H1 (cell line): ENCODE measurements around the gene CROCC. TPM values are rescaled to one million over a fixed set of nuclear protein-coding genes. Genes with fewer than 3 reads are reported as not detected.

Experiments used
- CTCF ChIA-PET: fragments of 300-600 bp; sonication (Branson Sonifier 250); formaldehyde crosslinking; loops from one replicate; lab custom pipeline; 2021; ENCODE audit not compliant: partially characterized antibody; lab: Charles Lee
- POLR2A ChIA-PET: fragments of 300-600 bp; sonication (Branson Sonifier 250); formaldehyde crosslinking; loops from one replicate; lab custom pipeline; 2021; ENCODE audit warnings: inconsistent platforms; ENCODE audit not compliant: partially characterized antibody; lab: Charles Lee
- DNase-seq, 2 experiments: peaks; one replicate each; pipeline versions ENCODE4 v3.0.0 to v3.0.0-alpha.2; 2010 to 2022; ENCODE audit warnings: low spot score in 2 of 2, low read depth in 1 of 2, mixed read lengths in 1 of 2
- FAIRE-seq: peaks from 2 replicates; lab custom pipeline; 2011; peaks lifted over from hg19 to GRCh38; lab: Jason Lieb, UNC
- H2AFZ ChIP-seq: 2 replicates; pipeline ENCODE4 v1.8.1; 2012; ENCODE audit warnings: low read length, inconsistent platforms
- H2AK5ac ChIP-seq: 2 replicates; pipeline ENCODE4 v1.6.1; 2013; ENCODE audit warnings: low read depth, low read length
- H2BK120ac ChIP-seq: replicated peaks from 2 replicates; pipeline ENCODE3; 2013; ENCODE audit warnings: low read depth, low read length, inconsistent platforms
- H2BK12ac ChIP-seq: 2 replicates; pipeline ENCODE4 v1.6.1; 2013; ENCODE audit warnings: low read depth, low read length
- H2BK15ac ChIP-seq: 2 replicates; pipeline ENCODE4 v1.6.1; 2013; ENCODE audit warnings: low read length
- H2BK20ac ChIP-seq: 2 replicates; pipeline ENCODE4 v1.6.1; 2013; ENCODE audit warnings: low read length
- H2BK5ac ChIP-seq: 2 replicates; pipeline ENCODE4 v1.6.1; 2013; ENCODE audit warnings: low read depth, low read length
- H3K14ac ChIP-seq: 2 replicates; pipeline ENCODE4 v1.6.1; 2013; ENCODE audit warnings: inconsistent platforms; ENCODE audit not compliant: insufficient read length
- H3K18ac ChIP-seq: 2 replicates; pipeline ENCODE4 v1.6.1; 2013; ENCODE audit warnings: low read length; ENCODE audit errors: extremely low read depth
- H3K23ac ChIP-seq: 2 replicates; pipeline ENCODE4 v1.6.1; 2013; ENCODE audit warnings: inconsistent platforms; ENCODE audit not compliant: insufficient read length
- H3K23me2 ChIP-seq: 2 replicates; pipeline ENCODE4 v1.6.1; 2013; ENCODE audit warnings: low read depth, low read length
- H3K27ac ChIP-seq: 2 replicates; pipeline ENCODE4 v1.6.1; 2011; ENCODE audit warnings: low read depth, low read length, inconsistent platforms
- H3K27me3 ChIP-seq, 4 experiments: replicated peaks in 1 of 4; 1 replicate in 1 of 4; 2 replicates in 3 of 4; pipeline versions ENCODE4 v1.6.1 to v1.8.1; 2011 to 2013; ENCODE audit warnings: low read length in 3 of 4, mild to moderate bottlenecking in 3 of 4, inconsistent platforms in 2 of 4, mixed read lengths in 2 of 4, moderate library complexity in 1 of 4; ENCODE audit not compliant: control insufficient read depth in 3 of 4, insufficient read depth in 3 of 4; ENCODE audit errors: extremely low read depth in 1 of 4
- H3K36me3 ChIP-seq, 4 experiments: 2 replicates each; pipeline versions ENCODE4 v1.6.1 to v1.8.1; 2011 to 2013; ENCODE audit warnings: mild to moderate bottlenecking in 4 of 4, low read length in 3 of 4, moderate library complexity in 2 of 4, control low read depth in 1 of 4, inconsistent platforms in 1 of 4; ENCODE audit not compliant: insufficient read depth in 4 of 4, control insufficient read depth in 2 of 4
- H3K4ac ChIP-seq: replicated peaks from 2 replicates; pipeline ENCODE3; 2013; ENCODE audit warnings: low read length, low read depth, mixed read lengths, inconsistent platforms; ENCODE audit not compliant: insufficient read length
- H3K4me1 ChIP-seq, 4 experiments: replicated peaks in 1 of 4; 1 replicate in 1 of 4; 2 replicates in 3 of 4; pipeline versions ENCODE4 v1.6.1 to v1.8.1; 2011 to 2013; ENCODE audit warnings: low read length in 3 of 4, inconsistent platforms in 2 of 4, mixed read lengths in 1 of 4; ENCODE audit not compliant: insufficient read depth in 4 of 4, control insufficient read depth in 3 of 4
- H3K4me2 ChIP-seq, 2 experiments: 2 replicates each; pipeline versions ENCODE4 v1.6.1 to v1.8.1; 2011 to 2013; ENCODE audit warnings: low read depth in 2 of 2, low read length in 2 of 2, control low read depth in 1 of 2, inconsistent platforms in 1 of 2, mild to moderate bottlenecking in 1 of 2; ENCODE audit not compliant: insufficient read depth in 1 of 2
- H3K4me3 ChIP-seq, 4 experiments: fragments of 200-600, 300-600 bp in 1 of 4; sonication (generic), shearing (Covaris generic), sonication (Bioruptor Twin) in 1 of 4; 2 replicates each; pipeline versions ENCODE4 v1.5.1 to v1.8.1; 2011 to 2016; ENCODE audit warnings: low read length in 4 of 4, low read depth in 3 of 4, control low read depth in 2 of 4, inconsistent platforms in 2 of 4, mild to moderate bottlenecking in 2 of 4, mixed read lengths in 1 of 4, moderate library complexity in 1 of 4; ENCODE audit not compliant: insufficient read depth in 2 of 4; ENCODE audit errors: extremely low read depth in 1 of 4
- H3K56ac ChIP-seq: replicated peaks from 2 replicates; pipeline ENCODE3; 2013; ENCODE audit warnings: low read depth, mild to moderate bottlenecking, mixed read lengths, low read length, inconsistent platforms; ENCODE audit not compliant: insufficient read length
- H3K79me1 ChIP-seq: 2 replicates; pipeline ENCODE4 v1.6.1; 2013; ENCODE audit warnings: low read depth, low read length, control low read depth
- H3K79me2 ChIP-seq, 2 experiments: 2 replicates each; pipeline versions ENCODE4 v1.6.1 to v1.8.1; 2012 to 2013; ENCODE audit warnings: low read length in 2 of 2, mild to moderate bottlenecking in 2 of 2, inconsistent platforms in 1 of 2; ENCODE audit not compliant: insufficient read depth in 2 of 2, control insufficient read depth in 1 of 2
- H3K9ac ChIP-seq, 4 experiments: replicated peaks in 1 of 4; 1 replicate in 1 of 4; 2 replicates in 3 of 4; pipeline versions ENCODE4 v1.6.1 to v1.8.1; 2011 to 2013; ENCODE audit warnings: low read depth in 3 of 4, low read length in 3 of 4, control low read depth in 2 of 4, mild to moderate bottlenecking in 2 of 4, moderate library complexity in 2 of 4, inconsistent platforms in 1 of 4; ENCODE audit errors: extremely low read depth in 1 of 4
- H3K9me3 ChIP-seq, 2 experiments: 2 replicates each; pipeline versions ENCODE4 v1.6.1 to v1.8.1; 2012 to 2013; ENCODE audit warnings: mild to moderate bottlenecking in 2 of 2, moderate library complexity in 2 of 2, control low read depth in 1 of 2, inconsistent platforms in 1 of 2, low read depth in 1 of 2, low read length in 1 of 2, mixed read lengths in 1 of 2; ENCODE audit not compliant: insufficient read depth in 2 of 2
- H4K20me1 ChIP-seq, 2 experiments: replicated peaks in 1 of 2; 2 replicates each; pipeline versions ENCODE3 to v1.8.1; 2011 to 2013; ENCODE audit warnings: inconsistent platforms in 2 of 2, low read length in 2 of 2, mild to moderate bottlenecking in 1 of 2; ENCODE audit not compliant: insufficient read depth in 2 of 2, control insufficient read depth in 1 of 2
- H4K5ac ChIP-seq: 2 replicates; pipeline ENCODE4 v1.6.1; 2013; ENCODE audit warnings: low read length, low read depth, mixed read lengths, inconsistent platforms; ENCODE audit not compliant: insufficient read length
- H4K8ac ChIP-seq: 2 replicates; pipeline ENCODE4 v1.8.0; 2013; ENCODE audit warnings: mild to moderate bottlenecking, moderate library complexity, low read length, inconsistent platforms; ENCODE audit not compliant: insufficient read depth; ENCODE audit errors: extremely low read depth
- H4K91ac ChIP-seq: replicated peaks from 2 replicates; pipeline ENCODE3; 2013; ENCODE audit warnings: low read length, mixed read lengths, inconsistent platforms; ENCODE audit not compliant: insufficient read length
- BCL11A ChIP-seq, 2 experiments: IDR thresholded peaks; one replicate each; pipeline ENCODE4 v1.6.1; 2011; ENCODE audit warnings: low read depth in 2 of 2, low read length in 2 of 2, mild to moderate bottlenecking in 2 of 2
- NANOG ChIP-seq: IDR thresholded peaks from 2 replicates; pipeline ENCODE4 v1.6.1; 2011; ENCODE audit warnings: low read length, low read depth, mild to moderate bottlenecking, inconsistent platforms; ENCODE audit not compliant: insufficient read depth, poor library complexity, severe bottlenecking
- WGBS, 2 experiments: shearing (Covaris generic) in 1 of 2; methylation state at CpG; one replicate each; pipeline versions ENCODE4 v1.1.6 to v1.1.7; 2013 to 2015; ENCODE audit warnings: low lambda C conversion rate in 2 of 2, mixed read lengths in 2 of 2, inconsistent platforms in 1 of 2, low coverage in 1 of 2, missing lambda C conversion rate in 1 of 2; ENCODE audit not compliant: insufficient replicate concordance in 2 of 2, insufficient coverage in 1 of 2, insufficient read length in 1 of 2; ENCODE audit errors: extremely low coverage in 1 of 2, missing lambda C conversion rate in 1 of 2; 5-methylcytosine and 5-hydroxymethylcytosine counted together
- polyA plus RNA-seq, 7 experiments: library from polyadenylated mRNA; depleted of rRNA in 3 of 7; stranded (reverse) in 5 of 7; unstranded in 2 of 7; fragments of >200 nt in 5 of 7; fragments of 200-250 nt in 2 of 7; gene quantifications; 1 replicate in 5 of 7; 2 replicates in 1 of 7; 4 replicates in 1 of 7; pipeline versions ENCODE4 v1.2.1 to v1.2.3, GENCODE V29; 2011 to 2013; ENCODE audit warnings: missing spikeins in 2 of 7, mixed read lengths in 2 of 7
- total RNA-seq: library from RNA; stranded (reverse); fragmentation: NEBNext Ultra II Directional; extraction: Animal tissue kit (Norgen Biotek cat#: 25700); gene quantifications from 2 replicates; pipeline ENCODE4 v1.2.1, GENCODE V29; 2021

CROCC gene
- total and polyA plus RNA-seq, 2 of the 8 experiments (the other 6 are each of a cell fraction or from before 2014, with no cell fraction given): 12.1 to 39.5 TPM

DNA sequence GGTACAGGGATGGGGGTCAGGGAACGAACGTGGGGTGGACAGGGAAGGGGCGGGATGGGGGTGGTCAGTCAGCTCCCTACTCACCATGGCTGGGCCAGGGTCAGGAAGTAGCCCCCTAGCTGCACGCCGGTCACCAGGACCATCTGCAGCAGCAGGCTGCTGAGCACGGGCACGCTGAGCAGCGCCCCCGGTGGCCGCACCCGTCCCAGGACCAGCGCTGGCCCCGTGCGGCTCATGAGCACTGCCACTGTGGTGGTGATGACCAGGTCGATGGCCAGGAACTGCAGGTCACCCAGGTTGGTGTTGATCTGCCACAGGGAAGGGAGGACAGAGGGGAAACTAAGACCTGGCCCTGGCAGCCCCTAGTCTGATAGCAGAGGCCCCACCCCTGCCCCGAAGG lies 65.2 kb downstream of the CROCC start:
- no peak for FAIRE-seq
- CTCF ChIA-PET: interaction anchor here (0.6 to 14.2 kb wide), 36 partner anchors 8 to 706 kb away, joined by 3 to 267 read pairs (median 5); no protein-coding TSS in a partner anchor
- peak in 1 of 2 experiments; percentile 89 for DNase-seq
- no peak for TF ChIP-seq NANOG
- TF ChIP-seq BCL11A (IDR thresholded peaks at IDR 0.05; ENCODE audit: low read depth in 2 of 2, low read length in 2 of 2): no peak

More for the DNA sequence above, 65.2 kb downstream of the CROCC start:
- H2BK20ac ChIP-seq: no peak overlapping the region
- peak overlapping the region; percentile 81; the same call in 1 of the 2 replicates for H4K8ac ChIP-seq
- H2AFZ ChIP-seq: no peak overlapping the region
- H2BK12ac ChIP-seq: 0 out of 2 replicates have a peak overlapping the region, but pooled peaks have one; percentile 17
- no peak overlapping the region for H3K4me3 ChIP-seq
- H4K91ac ChIP-seq: no peak overlapping the region
- no peaks in the 10 kb centered on the region for H3K23me2 ChIP-seq
- H3K27ac ChIP-seq: no peak overlapping the region
- no peaks in the 10 kb centered on the region for H3K27me3 ChIP-seq
- H4K5ac ChIP-seq: no peak overlapping the region
- H2BK15ac ChIP-seq: no peak overlapping the region
- peaks cover 0 to 2% of the 10 kb centered on the region in 2 experiments for H4K20me1 ChIP-seq
- no peak overlapping the region for H3K4me2 ChIP-seq
- no peaks in the 10 kb centered on the region for H3K9me3 ChIP-seq
- no peak overlapping the region for H3K4ac ChIP-seq
- H3K4me1 ChIP-seq: peaks cover 0 to 3% (median 1%) of the 10 kb centered on the region in 4 experiments; a peak in 2 of 7 replicates
- H3K9ac ChIP-seq: no peak overlapping the region
- whole genome bisulfite sequencing, 2 experiments: 45% methylated on average over 16 of the region's 16 CpGs; no CpG with 5 or more reads in 1 of the 2 experiments
- no peak overlapping the region; the same call in 1 of the 2 replicates for H2BK5ac ChIP-seq
- H3K23ac ChIP-seq: no peak overlapping the region
- no peaks in the 10 kb centered on the region for H3K79me1 ChIP-seq
- no peak overlapping the region for H3K14ac ChIP-seq
- no peaks in the 10 kb centered on the region for H3K79me2 ChIP-seq
- POLR2A ChIA-PET: interaction anchor here (1.0 to 2.5 kb wide), 8 partner anchors 8 to 53 kb away, joined by 3 to 16 read pairs (median 6); no protein-coding TSS in a partner anchor
- no peak overlapping the region for H2AK5ac ChIP-seq
- no peak overlapping the region for H3K18ac ChIP-seq
- H2BK120ac ChIP-seq: no peak overlapping the region
- peaks cover 0 to 9% (median 4%) of the 10 kb centered on the region in 4 experiments; a peak in 3 of 8 replicates for H3K36me3 ChIP-seq
- no peak overlapping the region for H3K56ac ChIP-seq
